Mesothelial cell of epicardium (in vitro differentiated cells): Measurements from ENCODE around the gene NDUFAF7. TPM values are rescaled to one million over a fixed set of nuclear protein-coding genes. Genes with fewer than 3 reads are reported as not detected.
"Not testable (repeated sequence)": the region's sequence is repeated elsewhere in the genome, so short reads cannot be mapped to it uniquely, and the experiment has no call there.

Experiments
- DNase-seq, 2 experiments: peaks; one replicate each; pipeline ENCODE4 v3.0.0; 2021; ENCODE audit warnings: low spot score in 2 of 2; ENCODE audit not compliant: unreplicated experiment in 2 of 2
- H3K27ac Mint-ChIP-seq: 2 replicates; pipeline ENCODE4 v1.8.0; 2021; ENCODE audit warnings: mixed read lengths
- H3K27me3 Mint-ChIP-seq: 2 replicates; pipeline ENCODE4 v1.8.0; 2021; ENCODE audit warnings: low read depth, mixed read lengths
- H3K36me3 Mint-ChIP-seq: 2 replicates; pipeline ENCODE4 v1.8.0; 2021; ENCODE audit warnings: mixed read lengths
- H3K4me1 Mint-ChIP-seq: 2 replicates; pipeline ENCODE4 v1.8.0; 2021; ENCODE audit warnings: mixed read lengths
- H3K4me3 Mint-ChIP-seq: 2 replicates; pipeline ENCODE4 v1.8.0; 2021; ENCODE audit warnings: mild to moderate bottlenecking, moderate library complexity, mixed read lengths
- H3K9me3 Mint-ChIP-seq: 2 replicates; pipeline ENCODE4 v1.8.0; 2021; ENCODE audit warnings: mixed read lengths
- total RNA-seq: library from RNA; stranded (reverse); gene quantifications from 3 replicates; pipeline ENCODE4 v1.2.1, GENCODE V29; 2021
- TF ChIP-seq, protein P1 (sequence below): fragments of 200-600 bp; sonication (generic); IDR thresholded peaks from one replicate; pipeline ENCODE4 v1.5.0; 2021; ENCODE audit warnings: antibody characterized with exemption; ENCODE audit not compliant: unreplicated experiment

Gene NDUFAF7
- total RNA-seq, 1 donor from 2014 or later: 27.0 TPM

GRCh38 chr2:37281916-37282315 lies 50.5 kb downstream of the NDUFAF7 start:
- H3K36me3 Mint-ChIP-seq: peaks cover 27% of the 10 kb centered on the region
- no peak overlapping the region for H3K4me3 Mint-ChIP-seq
- DNase-seq: no peak
- TF ChIP-seq, protein P1, sequence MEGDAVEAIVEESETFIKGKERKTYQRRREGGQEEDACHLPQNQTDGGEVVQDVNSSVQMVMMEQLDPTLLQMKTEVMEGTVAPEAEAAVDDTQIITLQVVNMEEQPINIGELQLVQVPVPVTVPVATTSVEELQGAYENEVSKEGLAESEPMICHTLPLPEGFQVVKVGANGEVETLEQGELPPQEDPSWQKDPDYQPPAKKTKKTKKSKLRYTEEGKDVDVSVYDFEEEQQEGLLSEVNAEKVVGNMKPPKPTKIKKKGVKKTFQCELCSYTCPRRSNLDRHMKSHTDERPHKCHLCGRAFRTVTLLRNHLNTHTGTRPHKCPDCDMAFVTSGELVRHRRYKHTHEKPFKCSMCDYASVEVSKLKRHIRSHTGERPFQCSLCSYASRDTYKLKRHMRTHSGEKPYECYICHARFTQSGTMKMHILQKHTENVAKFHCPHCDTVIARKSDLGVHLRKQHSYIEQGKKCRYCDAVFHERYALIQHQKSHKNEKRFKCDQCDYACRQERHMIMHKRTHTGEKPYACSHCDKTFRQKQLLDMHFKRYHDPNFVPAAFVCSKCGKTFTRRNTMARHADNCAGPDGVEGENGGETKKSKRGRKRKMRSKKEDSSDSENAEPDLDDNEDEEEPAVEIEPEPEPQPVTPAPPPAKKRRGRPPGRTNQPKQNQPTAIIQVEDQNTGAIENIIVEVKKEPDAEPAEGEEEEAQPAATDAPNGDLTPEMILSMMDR: no peak
- H3K27me3 Mint-ChIP-seq: no peaks in the 10 kb centered on the region
- H3K4me1 Mint-ChIP-seq: peaks cover 8% of the 10 kb centered on the region
- no peaks in the 10 kb centered on the region for H3K9me3 Mint-ChIP-seq
- H3K27ac Mint-ChIP-seq: no peak overlapping the region

- DNase-seq: no peak
- Mint-ChIP-seq H3K27ac (peak overlapping the region; percentile 14), H3K4me1 (peaks cover 8% of the 10 kb centered on the region), H3K9me3 (no peaks in the 10 kb centered on the region), H3K27me3 (no peaks in the 10 kb centered on the region), H3K36me3 (peaks cover 28% of the 10 kb centered on the region), H3K4me3 (no peak overlapping the region)
- TF ChIP-seq, protein P1: no peak
Observed at GRCh38 chr2:37282746-37283145, 51.3 kb downstream of the NDUFAF7 start.

- H3K27ac Mint-ChIP-seq: peak overlapping the region; percentile 14
- peaks cover 32% of the 10 kb centered on the region for H3K36me3 Mint-ChIP-seq
- H3K4me3 Mint-ChIP-seq: no peak overlapping the region
- DNase-seq: no peak
- TF ChIP-seq, protein P1: no peak
- H3K27me3 Mint-ChIP-seq: no peaks in the 10 kb centered on the region
- H3K9me3 Mint-ChIP-seq: no peaks in the 10 kb centered on the region
- H3K4me1 Mint-ChIP-seq: peaks cover 8% of the 10 kb centered on the region
Observed at GRCh38 chr2:37283207-37283606, 51.7 kb downstream of the NDUFAF7 start.

DNA sequence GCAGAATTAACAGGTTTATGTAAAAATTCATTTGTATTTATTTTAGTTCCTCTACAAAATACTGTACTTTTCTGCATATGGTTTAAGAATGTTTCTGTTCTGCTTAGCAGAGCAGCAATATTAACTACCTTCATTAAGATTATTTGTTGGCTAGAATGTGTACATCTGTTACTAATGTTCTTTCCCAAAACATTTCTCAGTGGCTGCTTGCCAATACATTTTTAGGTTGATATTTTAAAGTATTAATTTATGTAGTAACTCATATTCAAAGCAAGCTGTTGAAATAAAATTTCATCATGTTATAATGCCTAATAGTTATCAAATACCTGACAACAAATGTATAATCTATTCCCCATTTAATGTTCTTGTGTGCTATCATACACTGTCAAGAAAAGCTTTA lies 52.9 kb downstream of the NDUFAF7 start:
- H3K36me3 Mint-ChIP-seq: peaks cover 33% of the 10 kb centered on the region
- no peak overlapping the region for H3K27ac Mint-ChIP-seq
- TF ChIP-seq, protein P1: no peak
- H3K9me3 Mint-ChIP-seq: no peaks in the 10 kb centered on the region
- H3K4me3 Mint-ChIP-seq: no peak overlapping the region
- H3K27me3 Mint-ChIP-seq: no peaks in the 10 kb centered on the region
- DNase-seq: no peak
- H3K4me1 Mint-ChIP-seq: peaks cover 8% of the 10 kb centered on the region

DNA sequence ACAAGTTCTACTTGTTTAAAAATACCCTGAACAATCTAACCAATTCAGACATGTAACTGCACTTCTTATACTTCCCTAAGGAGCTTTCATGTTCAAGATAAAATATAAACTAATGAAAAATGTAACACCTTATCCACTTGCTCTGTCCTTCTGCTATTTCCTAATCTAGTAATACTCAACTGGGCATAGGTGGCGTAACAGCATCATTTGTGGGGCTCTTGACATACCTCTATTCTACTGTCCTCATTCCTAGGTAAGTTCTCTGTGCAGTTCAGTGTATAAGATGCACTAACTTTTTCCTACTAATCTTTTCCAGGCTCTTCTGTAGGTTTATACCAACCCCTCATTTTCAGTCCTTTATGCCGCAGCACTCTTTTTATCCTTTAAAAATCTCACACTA lies 56.5 kb downstream of the NDUFAF7 start:
- H3K27ac Mint-ChIP-seq: no peak overlapping the region
- peaks cover 4% of the 10 kb centered on the region for H3K4me1 Mint-ChIP-seq
- no peaks in the 10 kb centered on the region for H3K27me3 Mint-ChIP-seq
- peaks cover 34% of the 10 kb centered on the region for H3K36me3 Mint-ChIP-seq
- no peak overlapping the region for H3K4me3 Mint-ChIP-seq
- no peaks in the 10 kb centered on the region for H3K9me3 Mint-ChIP-seq
- TF ChIP-seq, protein P1: no peak
- DNase-seq: no peak

DNA sequence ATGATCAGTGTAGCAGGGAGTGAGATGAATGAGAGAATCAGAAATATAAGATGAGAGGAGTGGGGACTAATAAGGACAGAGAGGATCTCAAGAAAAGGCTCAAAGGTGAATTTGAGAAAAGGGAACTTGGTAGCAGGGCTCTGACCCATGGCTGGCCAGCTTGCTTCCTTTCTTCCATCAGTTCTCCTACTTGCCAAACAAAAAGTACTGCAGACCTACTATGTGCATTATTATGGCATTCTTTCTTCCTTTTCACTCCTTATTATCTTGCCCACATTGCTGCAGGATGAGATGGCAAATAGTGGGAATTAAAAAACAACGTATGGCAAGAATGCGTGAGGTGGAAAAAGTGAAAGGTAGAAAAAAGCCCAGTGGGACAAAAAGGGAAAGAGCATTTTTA lies 60.2 kb downstream of the NDUFAF7 start:
- Mint-ChIP-seq H3K4me3 (no peak overlapping the region), H3K27me3 (no peaks in the 10 kb centered on the region), H3K4me1 (peaks cover 10% of the 10 kb centered on the region), H3K9me3 (no peaks in the 10 kb centered on the region), H3K36me3 (peaks cover 33% of the 10 kb centered on the region), H3K27ac (no peak overlapping the region)
- TF ChIP-seq, protein P1: no peak
- DNase-seq: no peak

- H3K9me3 Mint-ChIP-seq, H3K4me3 Mint-ChIP-seq, H3K4me1 Mint-ChIP-seq, DNase-seq, H3K27ac Mint-ChIP-seq, H3K27me3 Mint-ChIP-seq: not testable (repeated sequence)
- H3K36me3 Mint-ChIP-seq: peaks cover 27% of the 10 kb centered on the region
Observed at GRCh38 chr2:37294858-37295257, 63.4 kb downstream of the NDUFAF7 start.
